ENCODE data around the gene TMC6. TPM values are rescaled to one million over a fixed set of nuclear protein-coding genes. Genes with fewer than 3 reads are reported as not detected.

The TMC6 gene
- total and polyA plus RNA-seq, 2 of the 4 experiments (the other 2 are of a cell fraction), result 0.19 TPM; not detected in 1

- no peak overlapping the region for H3K23ac ChIP-seq (ENCODE audit: low read depth, low read length)
- no peak overlapping the region for H2BK15ac ChIP-seq (ENCODE audit: low read depth, low read length)
- H4K8ac ChIP-seq (ENCODE audit: low read depth in 2 of 2, low read length in 2 of 2), result no peak overlapping the region
- no peak overlapping the region for H3K27ac ChIP-seq (ENCODE audit: insufficient read depth, low read length)
- in situ Hi-C loops (cut with MboI; ENCODE audit: low sequenced_read_pairs), result no loop called here
- no peaks in the 10 kb centered on the region for H3K9me3 ChIP-seq (ENCODE audit: control insufficient read depth, insufficient read depth, low read length)
- DNase-seq, result no peak
- dilution Hi-C loops (cut with HindIII; ENCODE audit: low sequenced_read_pairs, unreplicated experiment), result no loop called here
- H3K4me3 ChIP-seq (ENCODE audit: insufficient read depth, low read depth, low read length), result no peak overlapping the region
- ATAC-seq (ENCODE audit: low read depth), result no peak
- no peak overlapping the region for H2AK9ac ChIP-seq (replicated peaks; ENCODE audit: low read depth, low read length, poor library complexity)
- H3K4me1 ChIP-seq (ENCODE audit: control insufficient read depth, insufficient read depth, low read length), result no peaks in the 10 kb centered on the region; the same call in 1 of the 2 replicates
- peaks cover 26% of the 10 kb centered on the region for H3K36me3 ChIP-seq (ENCODE audit: control insufficient read depth, insufficient read depth, low read length)
- no peak for TF ChIP-seq USF2 (IDR thresholded peaks at IDR 0.05; ENCODE audit: low read depth, low read length)
- TF ChIP-seq CEBPB (IDR thresholded peaks at IDR 0.05; ENCODE audit: low read depth, low read length), result no peak
- TF ChIP-seq RFX5 (IDR thresholded peaks at IDR 0.05; ENCODE audit: low read depth, low read length), result no peak
- TF ChIP-seq RCOR1 (IDR thresholded peaks at IDR 0.05; ENCODE audit: insufficient replicate concordance, low read length), result no peak
- TF ChIP-seq CHD1 (IDR thresholded peaks at IDR 0.05; ENCODE audit: low read depth, low read length), result no peak
- TF ChIP-seq NFE2L2 (IDR thresholded peaks at IDR 0.05; ENCODE audit: low read depth, low read length), result no peak
- TF ChIP-seq CTCF (conservative IDR thresholded peaks at IDR 0.05; ENCODE audit: low read depth, low read length), result no peak
- TF ChIP-seq SMC3 (IDR thresholded peaks at IDR 0.05; ENCODE audit: low read depth, low read length), result no peak
- no peak for TF ChIP-seq ELK1 (IDR thresholded peaks at IDR 0.05; ENCODE audit: borderline replicate concordance, low read depth, low read length)
- TF ChIP-seq BHLHE40 (IDR thresholded peaks at IDR 0.05; ENCODE audit: low read depth, low read length), result no peak
- no peak for TF ChIP-seq MXI1 (IDR thresholded peaks at IDR 0.05; ENCODE audit: borderline replicate concordance, low read depth, low read length)
- TF ChIP-seq RAD21 (IDR thresholded peaks at IDR 0.05; ENCODE audit: low read length), result no peak
- TF ChIP-seq MAZ (IDR thresholded peaks at IDR 0.05; ENCODE audit: borderline replicate concordance, low read depth, low read length), result no peak
- no peak for TF ChIP-seq MAFK (IDR thresholded peaks at IDR 0.05; ENCODE audit: low read depth, low read length)
- TF ChIP-seq POLR2A (IDR thresholded peaks at IDR 0.05; ENCODE audit: low read depth, low read length), result no peak
- TF ChIP-seq FOS (IDR thresholded peaks at IDR 0.05; ENCODE audit: low read depth, low read length), result no peak
- no peak overlapping the region for H3K4ac ChIP-seq (ENCODE audit: low read depth, low read length)
- no peak overlapping the region for H2AK5ac ChIP-seq (ENCODE audit: low read depth, low read length)
- H3K9ac ChIP-seq (ENCODE audit: low read depth, low read length), result no peak overlapping the region
- ChIA-PET CTCF (no interaction called here), POLR2A (ENCODE audit: unreplicated experiment) (no interaction called here)
- H3K79me1 ChIP-seq (ENCODE audit: low read depth in 1 of 2, low read length in 2 of 2), result no peaks in the 10 kb centered on the region
- no peak overlapping the region for H4K5ac ChIP-seq (ENCODE audit: low read depth, low read length)
- no peak overlapping the region for H3K14ac ChIP-seq (replicated peaks; ENCODE audit: low read depth, low read length)
- no peak overlapping the region for H3K18ac ChIP-seq (ENCODE audit: low read depth, low read length)
- H2BK120ac ChIP-seq (ENCODE audit: low read depth, low read length), result no peak overlapping the region
- H4K91ac ChIP-seq (ENCODE audit: insufficient read depth, low read depth, low read length), result no peak overlapping the region
- 100% methylated on average over 1 of the region's 28 CpGs; no CpG with 5 or more reads in 1 of the 2 experiments for WGBS, 2 experiments (ENCODE audit: extremely low coverage in 2 of 2, insufficient read length in 1 of 2)
- H3K56ac ChIP-seq (ENCODE audit: extremely low read depth, insufficient read depth, low read length), result no peak overlapping the region
- intact Hi-C loops (cut with micrococcal nuclease), result no loop called here
- H2BK20ac ChIP-seq (ENCODE audit: low read depth, low read length), result no peak overlapping the region
- no peaks in the 10 kb centered on the region for H3K27me3 ChIP-seq (ENCODE audit: control insufficient read depth, insufficient read depth, low read length)
- H3K4me2 ChIP-seq (ENCODE audit: low read depth, low read length), result no peak overlapping the region
- no peaks in the 10 kb centered on the region for H4K20me1 ChIP-seq (ENCODE audit: insufficient read depth, low read length)
- no peak overlapping the region for H2BK5ac ChIP-seq (ENCODE audit: low read depth, low read length, poor library complexity, severe bottlenecking)
- BruUV-seq (replicated peaks), result no TSS peak
- H2AFZ ChIP-seq (replicated peaks; ENCODE audit: low read length, poor library complexity), result no peak overlapping the region
- peaks cover 3% of the 10 kb centered on the region; the same call in 1 of the 2 replicates for H3K9me1 ChIP-seq (ENCODE audit: insufficient read depth, low read length)
Measured at GRCh38 chr17:78104540-78104941, 24.0 kb downstream of the TMC6 start.

Data from IMR-90 (cell line).